Activated CD8-positive, alpha-beta memory T cell treated with anti-CD3 and anti-CD28 coated beads, Interleukin-2, amount 50 U/mL, for 4 hours (primary cell): ENCODE data around the gene IL23R.

Source experiments
- DNase-seq: peaks from one replicate; pipeline ENCODE4 v3.0.0-alpha.2; 2020

The IL23R gene

GRCh38 chr1:67307251-67308060 is 141.2 kb downstream of the IL23R start, which contains the start of gene IL12RB2:
TSS of gene IL12RB2 (plus strand) at chr1:67307873. CDS start at chr1:67320369, 12,496 bp downstream.
- DNase-seq: peak; percentile 32

GRCh38 chr1:67308136-67308535 is 141.9 kb downstream of the IL23R start:
- no peak for DNase-seq
